IMR-90 (cell line): ENCODE measurements around the gene VEPH1. TPM values are rescaled to one million over a fixed set of nuclear protein-coding genes. Genes with fewer than 3 reads are reported as not detected.

ENCODE experiments used
- ATAC-seq: fragments of 200-7000 bp; cut with Tn5 transposase; 2 replicates; pipeline ENCODE4 v1.9.1; 2020; ENCODE audit warnings: low read depth, mild to moderate bottlenecking, moderate library complexity
- BruUV-seq: library from RNA; stranded (reverse); fragments of 400-500 nt; replicated peaks from 2 replicates; lab custom pipeline; 2021; lab: Mats Ljungman, UMichigan
- CTCF ChIA-PET: fragments of 300-600 bp; formaldehyde crosslinking; extraction: SDS; loops from one replicate; lab custom pipeline; 2021; ENCODE audit warnings: antibody characterized with exemption; lab: Yijun Ruan, JAX
- POLR2A ChIA-PET: fragments of 300-600 bp; sonication (Branson Sonifier 250); formaldehyde crosslinking; loops from one replicate; lab custom pipeline; 2022; ENCODE audit warnings: antibody characterized with exemption; ENCODE audit not compliant: unreplicated experiment; lab: Charles Lee
- DNase-seq: peaks from one replicate; pipeline ENCODE4 v3.0.0; 2013
- H2AFZ ChIP-seq: replicated peaks from 2 replicates; pipeline ENCODE3; 2013; ENCODE audit warnings: low read length, mild to moderate bottlenecking; ENCODE audit not compliant: poor library complexity
- H2AK5ac ChIP-seq: 2 replicates; pipeline ENCODE4 v1.6.1; 2013; ENCODE audit warnings: low read depth, low read length, inconsistent platforms
- H2AK9ac ChIP-seq: replicated peaks from 2 replicates; pipeline ENCODE3; 2013; ENCODE audit warnings: mild to moderate bottlenecking, low read depth, low read length, moderate library complexity; ENCODE audit not compliant: poor library complexity
- H2BK120ac ChIP-seq: 2 replicates; pipeline ENCODE4 v1.6.1; 2013; ENCODE audit warnings: low read depth, low read length, inconsistent platforms
- H2BK15ac ChIP-seq: 3 replicates; pipeline ENCODE4 v1.6.1; 2013; ENCODE audit warnings: low read depth, low read length, inconsistent platforms
- H2BK20ac ChIP-seq: 2 replicates; pipeline ENCODE4 v1.6.1; 2013; ENCODE audit warnings: low read depth, mild to moderate bottlenecking, inconsistent platforms, low read length, moderate library complexity
- H2BK5ac ChIP-seq: 2 replicates; pipeline ENCODE4 v1.6.1; 2013; ENCODE audit warnings: mild to moderate bottlenecking, low read depth, low read length, inconsistent platforms; ENCODE audit not compliant: poor library complexity, severe bottlenecking
- H3K14ac ChIP-seq: replicated peaks from 2 replicates; pipeline ENCODE4 v1.6.1; 2013; ENCODE audit warnings: low read depth, low read length, inconsistent platforms
- H3K18ac ChIP-seq: 2 replicates; pipeline ENCODE4 v1.6.1; 2013; ENCODE audit warnings: low read depth, low read length, control low read depth
- H3K23ac ChIP-seq: 2 replicates; pipeline ENCODE4 v1.6.1; 2013; ENCODE audit warnings: low read depth, low read length, inconsistent platforms
- H3K27ac ChIP-seq: 2 replicates; pipeline ENCODE4 v1.5.1; 2013; ENCODE audit warnings: mild to moderate bottlenecking, control low read depth, low read length; ENCODE audit not compliant: insufficient read depth
- H3K27me3 ChIP-seq: 2 replicates; pipeline ENCODE4 v1.6.1; 2013; ENCODE audit warnings: low read length; ENCODE audit not compliant: control insufficient read depth, insufficient read depth
- H3K36me3 ChIP-seq: 2 replicates; pipeline ENCODE4 v1.6.1; 2013; ENCODE audit warnings: low read length, mixed read lengths; ENCODE audit not compliant: control insufficient read depth, insufficient read depth
- H3K4ac ChIP-seq: 2 replicates; pipeline ENCODE4 v1.6.1; 2013; ENCODE audit warnings: low read depth, low read length, inconsistent platforms
- H3K4me1 ChIP-seq: 2 replicates; pipeline ENCODE4 v1.6.1; 2013; ENCODE audit warnings: low read length, mixed read lengths; ENCODE audit not compliant: control insufficient read depth, insufficient read depth
- H3K4me2 ChIP-seq: 2 replicates; pipeline ENCODE4 v1.6.1; 2013; ENCODE audit warnings: low read depth, mild to moderate bottlenecking, control low read depth, low read length, moderate library complexity
- H3K4me3 ChIP-seq: 2 replicates; pipeline ENCODE4 v1.5.1; 2013; ENCODE audit warnings: low read depth, mild to moderate bottlenecking, control low read depth, low read length, moderate library complexity; ENCODE audit not compliant: insufficient read depth
- H3K56ac ChIP-seq: 2 replicates; pipeline ENCODE4 v1.6.1; 2013; ENCODE audit warnings: low read length, inconsistent platforms; ENCODE audit not compliant: insufficient read depth; ENCODE audit errors: extremely low read depth
- H3K79me1 ChIP-seq, 2 experiments: 2 replicates each; pipeline ENCODE4 v1.6.1; 2013; ENCODE audit warnings: low read length in 2 of 2, inconsistent platforms in 1 of 2, low read depth in 1 of 2
- H3K9ac ChIP-seq: 2 replicates; pipeline ENCODE4 v1.6.1; 2013; ENCODE audit warnings: low read depth, low read length, control low read depth
- H3K9me1 ChIP-seq: 2 replicates; pipeline ENCODE4 v1.6.1; 2013; ENCODE audit warnings: low read length, inconsistent platforms; ENCODE audit not compliant: insufficient read depth
- H3K9me3 ChIP-seq: 2 replicates; pipeline ENCODE4 v1.6.1; 2013; ENCODE audit warnings: low read length; ENCODE audit not compliant: control insufficient read depth, insufficient read depth
- H4K20me1 ChIP-seq: 2 replicates; pipeline ENCODE4 v1.6.1; 2013; ENCODE audit warnings: low read length, inconsistent platforms; ENCODE audit not compliant: insufficient read depth
- H4K5ac ChIP-seq: 2 replicates; pipeline ENCODE4 v1.6.1; 2013; ENCODE audit warnings: mild to moderate bottlenecking, low read depth, low read length, control low read depth
- H4K8ac ChIP-seq, 2 experiments: 2 replicates each; pipeline ENCODE4 v1.6.1; 2013; ENCODE audit warnings: low read depth in 2 of 2, low read length in 2 of 2, control low read depth in 1 of 2, inconsistent platforms in 1 of 2
- H4K91ac ChIP-seq: 2 replicates; pipeline ENCODE4 v1.6.1; 2013; ENCODE audit warnings: low read depth, low read length, inconsistent platforms; ENCODE audit not compliant: insufficient read depth
- BHLHE40 ChIP-seq: fragments of 150-350 bp; IDR thresholded peaks from 2 replicates; pipeline ENCODE4 v1.6.1; 2016; ENCODE audit warnings: mild to moderate bottlenecking, low read depth, low read length
- CEBPB ChIP-seq: IDR thresholded peaks from 2 replicates; pipeline ENCODE4 v1.6.1; 2012; ENCODE audit warnings: low read depth, low read length, improper control_type of control experiment
- CHD1 ChIP-seq: IDR thresholded peaks from 2 replicates; pipeline ENCODE4 v1.6.1; 2012; ENCODE audit warnings: low read depth, low read length, improper control_type of control experiment
- CTCF ChIP-seq: conservative IDR thresholded peaks from 2 replicates; pipeline ENCODE4 v1.5.1; 2012; ENCODE audit warnings: mild to moderate bottlenecking, low read depth, low read length, improper control_type of control experiment
- ELK1 ChIP-seq: fragments of 150-350 bp; IDR thresholded peaks from 2 replicates; pipeline ENCODE4 v1.6.1; 2016; ENCODE audit warnings: low read depth, mild to moderate bottlenecking, low read length, moderate library complexity, borderline replicate concordance
- FOS ChIP-seq: fragments of 150-350 bp; IDR thresholded peaks from 2 replicates; pipeline ENCODE4 v1.6.1; 2016; ENCODE audit warnings: low read depth, low read length
- MAFK ChIP-seq: IDR thresholded peaks from 2 replicates; pipeline ENCODE4 v1.6.1; 2012; ENCODE audit warnings: low read depth, low read length, improper control_type of control experiment
- MAZ ChIP-seq: IDR thresholded peaks from 2 replicates; pipeline ENCODE4 v1.6.1; 2012; ENCODE audit warnings: low read depth, mild to moderate bottlenecking, low read length, improper control_type of control experiment, moderate library complexity, borderline replicate concordance
- MXI1 ChIP-seq: IDR thresholded peaks from 2 replicates; pipeline ENCODE4 v1.6.1; 2012; ENCODE audit warnings: low read depth, mild to moderate bottlenecking, low read length, moderate library complexity, borderline replicate concordance
- NFE2L2 ChIP-seq: fragments of 150-350 bp; IDR thresholded peaks from 2 replicates; pipeline ENCODE4 v1.6.1; 2016; ENCODE audit warnings: low read depth, mild to moderate bottlenecking, low read length
- POLR2A ChIP-seq: IDR thresholded peaks from 2 replicates; pipeline ENCODE4 v1.6.1; 2012; ENCODE audit warnings: mild to moderate bottlenecking, low read depth, low read length
- RAD21 ChIP-seq: IDR thresholded peaks from 2 replicates; pipeline ENCODE4 v1.6.1; 2012; ENCODE audit warnings: low read length, improper control_type of control experiment
- RCOR1 ChIP-seq: IDR thresholded peaks from 2 replicates; pipeline ENCODE4 v1.6.1; 2012; ENCODE audit warnings: mild to moderate bottlenecking, low read length, improper control_type of control experiment; ENCODE audit not compliant: insufficient replicate concordance
- RFX5 ChIP-seq: IDR thresholded peaks from 2 replicates; pipeline ENCODE4 v1.8.0; 2012; ENCODE audit warnings: low read depth, mild to moderate bottlenecking, low read length, moderate library complexity
- SMC3 ChIP-seq: fragments of 150-350 bp; IDR thresholded peaks from 2 replicates; pipeline ENCODE4 v1.6.1; 2016; ENCODE audit warnings: low read depth, mild to moderate bottlenecking, antibody characterized with exemption, low read length, moderate library complexity
- USF2 ChIP-seq: fragments of 150-350 bp; IDR thresholded peaks from 2 replicates; pipeline ENCODE4 v1.6.1; 2017; ENCODE audit warnings: mild to moderate bottlenecking, antibody characterized with exemption, low read length, low read depth
- dilution Hi-C: fragments of 300-500 bp; cut with HindIII; formaldehyde crosslinking; loops from one replicate; pipeline ENCODE4 v1.14.3; 2018; ENCODE audit warnings: low sequenced_read_pairs; ENCODE audit not compliant: unreplicated experiment
- in situ Hi-C: fragments of 300-500 bp; cut with MboI; formaldehyde crosslinking; loops from 3 replicates; pipeline ENCODE4 v1.14.3; 2019; ENCODE audit warnings: low sequenced_read_pairs, inconsistent platforms, mixed read lengths
- intact Hi-C: fragments of 100-400 bp; cut with micrococcal nuclease; formaldehyde crosslinking; loops from 2 replicates; pipeline ENCODE4 v1.10.0; 2022
- polyA plus RNA-seq, 3 experiments: library from polyadenylated mRNA; depleted of rRNA; stranded (reverse); fragments of >200 nt; gene quantifications; 2 replicates each; pipeline ENCODE4 v1.2.3, GENCODE V29; 2012; ENCODE audit warnings: low replicate concordance in 1 of 3
- total RNA-seq: library from RNA; depleted of rRNA; stranded (reverse); fragments of >200 nt; gene quantifications from 2 replicates; pipeline ENCODE4 v1.2.3, GENCODE V29; 2012

The VEPH1 gene
- total and polyA plus RNA-seq, 2 of the 4 experiments (the other 2 are of a cell fraction), result 30.5 to 130 TPM

GRCh38 chr3:157388976-157389375, 114.2 kb downstream of the VEPH1 start:
- H3K4me2 ChIP-seq, result peak overlapping the region; percentile 27; the same call in 1 of the 2 replicates
- no peaks in the 10 kb centered on the region for H4K20me1 ChIP-seq
- no peak overlapping the region for H2BK20ac ChIP-seq
- H4K91ac ChIP-seq, result no peak overlapping the region
- H3K9me1 ChIP-seq, result no peaks in the 10 kb centered on the region
- intact Hi-C loops, result no loop called here
- peaks cover 11% of the 10 kb centered on the region for H3K4me1 ChIP-seq
- H4K8ac ChIP-seq, result peak overlapping the region in 1 of 2 experiments; percentile 56; a peak in 1 of 4 replicates
- dilution Hi-C loops, result no loop called here
- no peak overlapping the region for H4K5ac ChIP-seq
- ATAC-seq (peak; percentile 79), DNase-seq (peak; percentile 76)
- H3K36me3 ChIP-seq, result no peaks in the 10 kb centered on the region
- no peak overlapping the region for H2AK9ac ChIP-seq
- TF ChIP-seq RAD21, result no peak
- TF ChIP-seq SMC3, result no peak
- TF ChIP-seq CEBPB, result no peak
- TF ChIP-seq CTCF, result no peak
- TF ChIP-seq CHD1, result no peak
- TF ChIP-seq RFX5, result no peak
- TF ChIP-seq RCOR1, result no peak
- no peak for TF ChIP-seq ELK1
- TF ChIP-seq USF2, result no peak
- no peak for TF ChIP-seq BHLHE40
- no peak for TF ChIP-seq FOS
- no peak for TF ChIP-seq POLR2A
- no peak for TF ChIP-seq NFE2L2
- TF ChIP-seq MXI1, result no peak
- TF ChIP-seq MAZ, result no peak
- no peak for TF ChIP-seq MAFK
- no peak overlapping the region for H3K9ac ChIP-seq
- no peak overlapping the region for H3K56ac ChIP-seq
- POLR2A ChIA-PET, result no interaction called here
- no peak overlapping the region for H2AK5ac ChIP-seq
- H2BK120ac ChIP-seq, result peak overlapping the region; percentile 24; the same call in 1 of the 2 replicates
- H2AFZ ChIP-seq, result no peak overlapping the region
- no TSS peak for BruUV-seq
- CTCF ChIA-PET, result interaction anchor here (1.0 kb wide), 1 partner anchor 104 kb away, joined by 3 read pairs; no protein-coding TSS in a partner anchor
- no peak overlapping the region for H3K4me3 ChIP-seq
- peak overlapping the region; percentile 46; the same call in 1 of the 2 replicates for H3K4ac ChIP-seq
- no peaks in the 10 kb centered on the region for H3K27me3 ChIP-seq
- 0 out of 2 replicates have a peak overlapping the region, but pooled peaks have one; percentile 2 for H3K18ac ChIP-seq
- H3K27ac ChIP-seq, result no peak overlapping the region
- H3K14ac ChIP-seq, result no peak overlapping the region
- H3K23ac ChIP-seq, result no peak overlapping the region
- no peak overlapping the region for H2BK15ac ChIP-seq
- H3K79me1 ChIP-seq, result no peaks in the 10 kb centered on the region
- peak overlapping the region; percentile 43 for H2BK5ac ChIP-seq
- in situ Hi-C loops, result no loop called here
- no peaks in the 10 kb centered on the region for H3K9me3 ChIP-seq
